Neural cell (in vitro differentiated cells): Measurements from ENCODE around the gene KYNU. TPM values are rescaled to one million over a fixed set of nuclear protein-coding genes. Genes with fewer than 3 reads are reported as not detected.

ENCODE experiments used
- H2AFZ ChIP-seq: fragments of 200-600, 300-800 bp; sonication (generic), shearing (Covaris generic); 2 replicates; pipeline ENCODE4 v1.6.0; 2014; ENCODE audit warnings: low read depth, mild to moderate bottlenecking, antibody characterized with exemption, low read length, moderate library complexity
- H3F3A ChIP-seq: fragments of 200-600 bp; shearing (Covaris generic); 2 replicates; pipeline ENCODE4 v1.6.1; 2016; ENCODE audit warnings: mild to moderate bottlenecking, moderate library complexity, mixed read lengths, antibody characterized with exemption, low read length; ENCODE audit not compliant: insufficient read depth, poor library complexity, severe bottlenecking
- H3K27ac ChIP-seq: fragments of 200-600, 300-800 bp; sonication (generic), shearing (Covaris generic); 2 replicates; pipeline ENCODE4 v1.5.1; 2014; ENCODE audit warnings: mild to moderate bottlenecking, low read length, moderate library complexity
- H3K27me3 ChIP-seq: fragments of 300-800, 200-600 bp; sonication (generic), shearing (Covaris generic); 2 replicates; pipeline ENCODE4 v1.6.0; 2014; ENCODE audit warnings: mild to moderate bottlenecking, low read depth, low read length, moderate library complexity; ENCODE audit not compliant: insufficient read depth
- H3K36me3 ChIP-seq: fragments of 300-800, 200-600 bp; sonication (generic), shearing (Covaris generic); 2 replicates; pipeline ENCODE4 v1.5.1; 2014; ENCODE audit warnings: mild to moderate bottlenecking, antibody characterized with exemption, low read length, moderate library complexity; ENCODE audit not compliant: insufficient read depth
- H3K4me2 ChIP-seq: fragments of 300-800, 200-600 bp; sonication (generic), shearing (Covaris generic); 2 replicates; pipeline ENCODE4 v1.6.0; 2014; ENCODE audit warnings: mild to moderate bottlenecking, low read length
- H3K4me3 ChIP-seq: fragments of 300-800, 200-600 bp; sonication (generic), shearing (Covaris generic); 2 replicates; pipeline ENCODE4 v1.5.1; 2014; ENCODE audit warnings: mild to moderate bottlenecking, low read length, moderate library complexity
- H3K79me2 ChIP-seq: fragments of 200-600 bp; shearing (Covaris generic); replicated peaks from 2 replicates; pipeline ENCODE4 v1.6.0; 2014; ENCODE audit warnings: mild to moderate bottlenecking, low read length, moderate library complexity; ENCODE audit not compliant: insufficient read depth
- H3K9ac ChIP-seq: fragments of 300-800, 200-600 bp; sonication (generic), shearing (Covaris generic); 2 replicates; pipeline ENCODE4 v1.6.1; 2016; ENCODE audit warnings: mild to moderate bottlenecking, low read length, mixed read lengths
- H3K9me2 ChIP-seq: fragments of 200-600 bp; shearing (Covaris generic); 2 replicates; pipeline ENCODE4 v1.6.1; 2016; ENCODE audit warnings: mild to moderate bottlenecking, low read length, mixed read lengths; ENCODE audit not compliant: insufficient read depth
- H3K9me3 ChIP-seq: fragments of 200-600, 300-800 bp; sonication (generic), shearing (Covaris generic); 2 replicates; pipeline ENCODE4 v1.6.1; 2016; ENCODE audit warnings: mild to moderate bottlenecking, mixed run types, low read length, moderate library complexity, mixed read lengths
- H4K20me1 ChIP-seq: fragments of 200-600 bp; shearing (Covaris generic); 2 replicates; pipeline ENCODE4 v1.6.1; 2016; ENCODE audit warnings: mild to moderate bottlenecking, mixed run types; ENCODE audit not compliant: insufficient read depth
- CTCF ChIP-seq: fragments of 450-650 bp; IDR thresholded peaks from 2 replicates; pipeline ENCODE4 v1.5.1; 2014; ENCODE audit warnings: antibody characterized with exemption, mild to moderate bottlenecking, moderate library complexity; ENCODE audit not compliant: poor library complexity, severe bottlenecking
- EP300 ChIP-seq: fragments of 450-650 bp; conservative IDR thresholded peaks from 2 replicates; pipeline ENCODE4 v1.6.1; 2014; ENCODE audit warnings: antibody characterized with exemption, mild to moderate bottlenecking, moderate library complexity; ENCODE audit not compliant: poor library complexity, severe bottlenecking
- EZH2 ChIP-seq: fragments of 200-600, 300-800 bp; shearing (Covaris generic), sonication (generic); IDR thresholded peaks from 2 replicates; pipeline ENCODE4 v1.6.1; 2014; ENCODE audit warnings: antibody characterized with exemption, low read length, borderline replicate concordance, mild to moderate bottlenecking; ENCODE audit not compliant: insufficient read depth, poor library complexity, severe bottlenecking
- MXI1 ChIP-seq: fragments of 450-650 bp; conservative IDR thresholded peaks from 2 replicates; pipeline ENCODE4 v1.6.1; 2014; ENCODE audit warnings: antibody characterized with exemption, mild to moderate bottlenecking; ENCODE audit not compliant: poor library complexity, severe bottlenecking
- POLR2AphosphoS5 ChIP-seq: IDR thresholded peaks from 2 replicates; pipeline ENCODE4 v1.6.1; 2012
- RAD21 ChIP-seq: fragments of 450-650 bp; conservative IDR thresholded peaks from 2 replicates; pipeline ENCODE4 v1.6.1; 2014; ENCODE audit warnings: antibody characterized with exemption, mild to moderate bottlenecking, moderate library complexity
- REST ChIP-seq: IDR thresholded peaks from 2 replicates; pipeline ENCODE4 v1.6.1; 2012; ENCODE audit warnings: borderline replicate concordance
- SMC3 ChIP-seq: fragments of 450-650 bp; conservative IDR thresholded peaks from 2 replicates; pipeline ENCODE4 v1.6.1; 2014; ENCODE audit warnings: antibody characterized with exemption, mild to moderate bottlenecking, moderate library complexity; ENCODE audit not compliant: poor library complexity
- TAF1 ChIP-seq: IDR thresholded peaks from 2 replicates; pipeline ENCODE4 v1.6.1; 2012; ENCODE audit warnings: low read depth
- polyA plus RNA-seq: library from polyadenylated mRNA; depleted of rRNA; stranded (reverse); fragments of >200 nt; gene quantifications from 2 replicates; pipeline ENCODE4 v1.2.3, GENCODE V29; 2014

The KYNU gene
- polyA plus RNA-seq, 1 donor from 2014 or later: 0.25 TPM

DNA sequence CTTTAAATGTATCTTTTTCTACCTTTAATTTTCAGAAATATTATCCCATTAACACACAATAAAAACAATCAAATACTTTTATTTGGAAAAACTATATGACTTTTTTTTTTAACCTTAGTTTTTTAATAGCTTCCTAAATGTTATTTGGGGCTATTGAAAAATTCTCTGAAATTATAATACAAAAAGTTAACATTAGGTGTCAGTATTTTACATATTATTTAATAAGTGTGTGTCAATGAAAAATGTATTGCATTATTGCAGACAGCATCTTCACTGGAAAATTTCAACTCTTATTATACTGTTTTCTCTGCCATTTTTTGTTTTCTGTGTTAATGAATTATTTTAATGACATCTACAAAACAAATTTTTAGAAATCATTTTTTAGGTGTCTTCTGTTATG is 200.6 kb downstream of the KYNU start:
- no peak overlapping the region for H3K4me3 ChIP-seq
- H3F3A ChIP-seq: no peaks in the 10 kb centered on the region
- H3K27ac ChIP-seq: no peak overlapping the region
- H3K79me2 ChIP-seq: no peaks in the 10 kb centered on the region
- TF ChIP-seq EP300 (no peak), EZH2 (no peak), SMC3 (no peak), POLR2AphosphoS5 (no peak), MXI1 (no peak), CTCF (no peak)
- no peak overlapping the region for H2AFZ ChIP-seq
- H4K20me1 ChIP-seq: no peaks in the 10 kb centered on the region
- no peak overlapping the region for H3K9ac ChIP-seq
- H3K9me3 ChIP-seq: no peaks in the 10 kb centered on the region
- H3K27me3 ChIP-seq: no peaks in the 10 kb centered on the region
- no peak overlapping the region for H3K4me2 ChIP-seq
- H3K36me3 ChIP-seq: no peaks in the 10 kb centered on the region
- no peaks in the 10 kb centered on the region for H3K9me2 ChIP-seq

DNA sequence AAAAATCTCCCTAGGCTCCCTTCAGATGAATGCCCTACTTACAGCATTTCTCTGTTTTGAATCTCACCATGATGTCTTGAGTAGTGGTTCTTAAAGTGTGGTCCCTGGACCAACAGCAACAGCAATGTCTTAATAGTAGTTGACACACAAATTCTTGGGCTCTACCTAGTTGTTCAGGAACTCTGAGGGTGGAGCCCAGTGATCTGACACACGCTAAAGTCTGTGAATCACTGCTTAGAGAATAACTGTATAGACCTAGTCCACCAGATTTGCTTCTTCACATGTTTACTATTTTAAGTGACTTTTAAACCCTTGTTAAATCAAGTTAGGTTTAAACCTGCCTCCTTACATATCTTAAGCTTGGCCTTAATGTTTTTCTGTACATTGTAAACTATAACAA is 204.2 kb downstream of the KYNU start:
- Histone ChIP-seq H3K9ac (no peak overlapping the region), H3K79me2 (no peaks in the 10 kb centered on the region), H3F3A (no peaks in the 10 kb centered on the region), H3K27me3 (no peaks in the 10 kb centered on the region), H3K36me3 (no peaks in the 10 kb centered on the region), H2AFZ (no peak overlapping the region), H3K9me2 (no peaks in the 10 kb centered on the region), H3K9me3 (no peaks in the 10 kb centered on the region), H3K4me3 (no peak overlapping the region), H4K20me1 (no peaks in the 10 kb centered on the region), H3K4me2 (no peak overlapping the region), H3K27ac (no peak overlapping the region)
- TF ChIP-seq POLR2AphosphoS5 (no peak), REST (no peak), TAF1 (no peak), EZH2 (no peak), RAD21 (no peak), EP300 (no peak), SMC3 (no peak), MXI1 (no peak), CTCF (no peak)
